ENCODE results near the gene CDH5. TPM values are rescaled to one million over a fixed set of nuclear protein-coding genes. Genes with fewer than 3 reads are reported as not detected.

The CDH5 gene
- total RNA-seq, 2 donors from 2014 or later, result 0.18 TPM; not detected in 1

GRCh38 chr16:66346221-66346620, 20.3 kb upstream of the CDH5 start:
- Mint-ChIP-seq H3K4me1 (peaks cover 9% of the 10 kb centered on the region), H3K9me3 (no peaks in the 10 kb centered on the region), H3K27me3 (ENCODE audit: insufficient read depth) (peaks cover 72% of the 10 kb centered on the region), H3K36me3 (ENCODE audit: low read depth) (no peaks in the 10 kb centered on the region), H3K27ac (no peak overlapping the region), H3K4me3 (no peak overlapping the region)
- peaks cover 10% of the 10 kb centered on the region for H3K4me1 ChIP-seq (ENCODE audit: control insufficient read depth, insufficient read depth, low read length)
- H3K36me3 ChIP-seq (ENCODE audit: control insufficient read depth, insufficient read depth, low read length), result no peaks in the 10 kb centered on the region
- 20 to 84% methylated on average over 1 to 2 of the region's 2 CpGs for WGBS, 2 experiments (ENCODE audit: insufficient coverage in 1 of 2, insufficient read length in 1 of 2)
- no peak overlapping the region for H3K4me3 ChIP-seq (ENCODE audit: low read length)
- TF ChIP-seq CTCF (conservative IDR thresholded peaks at IDR 0.05), result no peak
- no peaks in the 10 kb centered on the region for H3K27me3 ChIP-seq (ENCODE audit: control insufficient read depth, insufficient read depth, low read length, poor library complexity, severe bottlenecking)
- H3K9ac ChIP-seq (ENCODE audit: extremely low read depth, low read length, poor library complexity, severe bottlenecking), result no peak overlapping the region
- no peaks in the 10 kb centered on the region for H3K9me3 ChIP-seq (ENCODE audit: control insufficient read depth, low read length)
- peak; percentile 55 for DNase-seq
- H3K27ac ChIP-seq (ENCODE audit: low read depth, low read length), result no peak overlapping the region

GRCh38 chr16:66352304-66352703, 14.2 kb upstream of the CDH5 start:
- no peaks in the 10 kb centered on the region for H3K9me3 ChIP-seq (ENCODE audit: control insufficient read depth, low read length)
- 89 to 100% methylated on average over 2 of the region's 2 CpGs for WGBS, 2 experiments (ENCODE audit: insufficient coverage in 1 of 2, insufficient read length in 1 of 2)
- H3K9ac ChIP-seq (ENCODE audit: extremely low read depth, low read length, poor library complexity, severe bottlenecking), result no peak overlapping the region
- H3K27me3 ChIP-seq (ENCODE audit: control insufficient read depth, insufficient read depth, low read length, poor library complexity, severe bottlenecking), result no peaks in the 10 kb centered on the region
- no peak overlapping the region for H3K27ac ChIP-seq (ENCODE audit: low read depth, low read length)
- no peak for TF ChIP-seq CTCF (conservative IDR thresholded peaks at IDR 0.05)
- Mint-ChIP-seq H3K27me3 (ENCODE audit: insufficient read depth) (peaks cover 40% of the 10 kb centered on the region), H3K27ac (no peak overlapping the region), H3K4me3 (no peak overlapping the region), H3K36me3 (ENCODE audit: low read depth) (no peaks in the 10 kb centered on the region), H3K4me1 (no peaks in the 10 kb centered on the region), H3K9me3 (no peaks in the 10 kb centered on the region)
- no peaks in the 10 kb centered on the region for H3K4me1 ChIP-seq (ENCODE audit: control insufficient read depth, insufficient read depth, low read length)
- H3K4me3 ChIP-seq (ENCODE audit: low read length), result no peak overlapping the region
- H3K36me3 ChIP-seq (ENCODE audit: control insufficient read depth, insufficient read depth, low read length), result no peaks in the 10 kb centered on the region
- DNase-seq, result peak; percentile 44

GRCh38 chr16:66353055-66353454, 13.4 kb upstream of the CDH5 start:
- no peak for TF ChIP-seq CTCF (conservative IDR thresholded peaks at IDR 0.05)
- no peaks in the 10 kb centered on the region for H3K9me3 ChIP-seq (ENCODE audit: control insufficient read depth, low read length)
- peak; percentile 43 for DNase-seq
- no peak overlapping the region for H3K4me3 Mint-ChIP-seq
- no peaks in the 10 kb centered on the region for H3K4me1 Mint-ChIP-seq
- no peak overlapping the region for H3K27ac Mint-ChIP-seq
- no peaks in the 10 kb centered on the region for H3K36me3 Mint-ChIP-seq (ENCODE audit: low read depth)
- no peaks in the 10 kb centered on the region for H3K36me3 ChIP-seq (ENCODE audit: control insufficient read depth, insufficient read depth, low read length)
- H3K27ac ChIP-seq (ENCODE audit: low read depth, low read length), result no peak overlapping the region
- no peak overlapping the region for H3K9ac ChIP-seq (ENCODE audit: extremely low read depth, low read length, poor library complexity, severe bottlenecking)
- no peaks in the 10 kb centered on the region for H3K27me3 ChIP-seq (ENCODE audit: control insufficient read depth, insufficient read depth, low read length, poor library complexity, severe bottlenecking)
- H3K4me1 ChIP-seq (ENCODE audit: control insufficient read depth, insufficient read depth, low read length), result no peaks in the 10 kb centered on the region
- no peaks in the 10 kb centered on the region for H3K9me3 Mint-ChIP-seq
- H3K27me3 Mint-ChIP-seq (ENCODE audit: insufficient read depth), result peaks cover 36% of the 10 kb centered on the region
- H3K4me3 ChIP-seq (ENCODE audit: low read length), result no peak overlapping the region
- 88 to 100% methylated on average over 3 to 5 of the region's 5 CpGs for WGBS, 2 experiments (ENCODE audit: insufficient coverage in 1 of 2, insufficient read length in 1 of 2)
